Spleen (tissue), 13 donors: ENCODE results near the gene SEPTIN3. TPM values are rescaled to one million over a fixed set of nuclear protein-coding genes. Genes with fewer than 3 reads are reported as not detected.

Source experiments
- DNase-seq: peaks from one replicate; pipeline ENCODE4 v3.0.0-alpha.2; 2020
- H3K27ac ChIP-seq, 8 donors: fragments of 200-600 bp; sonication (generic) in 7 of 8; 1 replicate in 4 of 8; 2 replicates in 4 of 8; pipeline versions ENCODE4 v1.5.0 to v1.8.0; 2016 to 2021; ENCODE audit warnings: inconsistent platforms in 4 of 8, mild to moderate bottlenecking in 4 of 8, moderate library complexity in 1 of 8
- H3K27me3 ChIP-seq, 7 donors: fragments of 200-600 bp; sonication (generic) in 6 of 7; replicated peaks in 1 of 7; 1 replicate in 4 of 7; 2 replicates in 3 of 7; pipeline versions ENCODE4 v1.5.0 to v1.8.0; 2016 to 2021; ENCODE audit warnings: inconsistent platforms in 3 of 7, mild to moderate bottlenecking in 1 of 7
- H3K36me3 ChIP-seq, 6 donors: fragments of 200-600 bp; sonication (generic) in 5 of 6; 1 replicate in 4 of 6; 2 replicates in 2 of 6; pipeline versions ENCODE4 v1.5.0 to v1.8.0; 2016 to 2021; ENCODE audit warnings: inconsistent platforms in 2 of 6
- H3K4me1 ChIP-seq, 6 donors: fragments of 200-600 bp; sonication (generic) in 5 of 6; 1 replicate in 3 of 6; 2 replicates in 3 of 6; pipeline versions ENCODE4 v1.5.0 to v1.8.0; 2016 to 2021; ENCODE audit warnings: inconsistent platforms in 3 of 6
- H3K4me3 ChIP-seq, 8 donors: fragments of 200-600 bp; sonication (generic) in 7 of 8; 1 replicate in 4 of 8; 2 replicates in 4 of 8; pipeline versions ENCODE4 v1.5.0 to v1.8.0; 2016 to 2021; ENCODE audit warnings: inconsistent platforms in 4 of 8, mild to moderate bottlenecking in 4 of 8, moderate library complexity in 2 of 8
- H3K9me3 ChIP-seq, 8 donors: fragments of 200-600 bp; sonication (generic) in 7 of 8; 1 replicate in 4 of 8; 2 replicates in 4 of 8; pipeline versions ENCODE4 v1.5.0 to v1.8.0; 2016 to 2021; ENCODE audit warnings: inconsistent platforms in 4 of 8
- POLR2A ChIP-seq, 3 donors: fragments of 450-650 bp; IDR thresholded peaks; one replicate each; pipeline ENCODE4 v1.5.1; 2017; ENCODE audit warnings: antibody characterized with exemption in 3 of 3, mild to moderate bottlenecking in 1 of 3
- POLR2AphosphoS5 ChIP-seq, 3 donors: sonication (generic); formaldehyde crosslinking; IDR thresholded peaks; one replicate each; pipeline ENCODE4 v1.5.1; 2017; ENCODE audit warnings: antibody characterized with exemption in 3 of 3
- WGBS, 5 donors: extraction: QIAGEN DNeasy Blood & Tissue Kit in 3 of 5; methylation state at CpG; one replicate each; pipeline versions ENCODE4 v1.1.5 to v1.1.7; 2013 to 2018; 5-methylcytosine and 5-hydroxymethylcytosine counted together
- intact Hi-C: fragments of 100-400 bp; cut with DNase I; formaldehyde crosslinking; loops from one replicate; pipeline ENCODE4 v1.15.0; 2023; ENCODE audit warnings: low total_unique reads
- long read RNA-seq, 2 donors: transcript quantifications; one replicate each; lab custom pipeline, GENCODE V29; 2026
- polyA plus RNA-seq, 3 donors: library from polyadenylated mRNA; stranded (reverse); fragments of 200-250 nt; gene quantifications; one replicate each; pipeline ENCODE4 v1.2.1, GENCODE V29; 2013
- total RNA-seq, 7 donors: library from RNA; depleted of rRNA in 3 of 7; stranded (reverse); fragments of >200 nt in 3 of 7; fragmentation: NEBNext Ultra II Directional in 4 of 7; extraction: Animal tissue kit (Norgen Biotek cat#: 25700) in 4 of 7; gene quantifications; one replicate each; pipeline versions ENCODE4 v1.1.0 to v1.2.1, GENCODE V29; 2016 to 2021
- TF ChIP-seq, protein P1 (sequence below), 11 experiments: fragments of 200-600 bp in 7 of 11; fragments of 450-650 bp in 4 of 11; sonication (generic) in 4 of 11; IDR thresholded peaks in 8 of 11; conservative IDR thresholded peaks in 3 of 11; 1 replicate in 7 of 11; 2 replicates in 4 of 11; pipeline versions ENCODE4 v1.4.0 to v1.8.0; 2016 to 2021; ENCODE audit warnings: antibody characterized with exemption in 11 of 11, inconsistent platforms in 4 of 11, mild to moderate bottlenecking in 1 of 11
- donor health status: healthy with polysubstance abuse.
- donor health status: DM: no; HTN: no; CAD: no; lungs with moderate emphysema.
- donor health status: DM: no; HTN: no; CAD: no.
- donor health status: Bipolar disorder and iron deficiency.
- donor health status: healthy.
- donor health status: DM: no; HTN: no; CAD: no.
- donor health status: DM: yes; HTN: yes; CAD: no.

SEPTIN3 gene
- total RNA-seq: 1 to 10 TPM in 1 of 7 donors, under 1 TPM in 6; 0.17 to 1.0 (median 0.26) TPM
- polyA plus RNA-seq: under 1 TPM; 0.07 to 0.16 (median 0.09) TPM
- long read RNA-seq, donor 1: 0 reads
- long read RNA-seq, donor 2: 0 reads

DNA sequence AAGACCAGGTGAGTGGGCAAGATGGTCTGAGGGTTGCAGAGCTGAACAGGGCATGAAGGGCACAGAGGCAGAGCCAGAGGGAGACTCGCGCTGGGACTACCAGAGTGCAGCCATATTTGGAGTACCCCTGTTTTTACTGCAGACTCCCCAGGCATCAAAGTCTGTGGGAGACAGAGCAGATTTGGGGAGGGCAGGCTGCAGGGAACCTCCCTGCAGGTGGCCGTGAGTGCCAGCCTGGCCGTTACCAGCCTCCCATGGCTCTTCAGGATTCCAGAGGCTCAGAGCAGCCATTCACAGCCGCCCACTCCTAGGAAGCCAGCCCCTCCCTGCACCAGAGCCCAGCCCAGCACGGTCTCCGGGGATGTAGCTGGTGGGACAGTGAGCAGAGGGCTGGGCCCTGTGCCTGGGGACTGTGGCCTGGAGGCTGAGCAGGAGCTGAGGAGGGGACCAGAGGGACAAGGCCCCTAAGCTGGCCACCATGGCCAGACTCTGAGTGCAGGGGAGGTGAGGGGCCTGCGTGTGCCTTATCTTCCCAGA, at the start of gene SEPTIN3:
SEPTIN3 (plus strand) TSS at position 334 of the 537 bp plus-strand sequence. CDS start 2,050 bp downstream, outside the sequence.
- intact Hi-C loops: no loop called here
- Histone ChIP-seq H3K36me3 (no peaks in the 10 kb centered on the region), H3K27me3 (peaks cover 0 to 33% (median 7%) of the 10 kb centered on the region in 7 donors), H3K9me3 (no peaks in the 10 kb centered on the region), H3K27ac (no peak within 1 kb of the TSS), H3K4me3 (no peak within 1 kb of the TSS), H3K4me1 (no peaks in the 10 kb centered on the region)
- DNase-seq: no peak
- no peak for TF ChIP-seq POLR2A (IDR thresholded peaks at IDR 0.05)
- TF ChIP-seq, protein P1, sequence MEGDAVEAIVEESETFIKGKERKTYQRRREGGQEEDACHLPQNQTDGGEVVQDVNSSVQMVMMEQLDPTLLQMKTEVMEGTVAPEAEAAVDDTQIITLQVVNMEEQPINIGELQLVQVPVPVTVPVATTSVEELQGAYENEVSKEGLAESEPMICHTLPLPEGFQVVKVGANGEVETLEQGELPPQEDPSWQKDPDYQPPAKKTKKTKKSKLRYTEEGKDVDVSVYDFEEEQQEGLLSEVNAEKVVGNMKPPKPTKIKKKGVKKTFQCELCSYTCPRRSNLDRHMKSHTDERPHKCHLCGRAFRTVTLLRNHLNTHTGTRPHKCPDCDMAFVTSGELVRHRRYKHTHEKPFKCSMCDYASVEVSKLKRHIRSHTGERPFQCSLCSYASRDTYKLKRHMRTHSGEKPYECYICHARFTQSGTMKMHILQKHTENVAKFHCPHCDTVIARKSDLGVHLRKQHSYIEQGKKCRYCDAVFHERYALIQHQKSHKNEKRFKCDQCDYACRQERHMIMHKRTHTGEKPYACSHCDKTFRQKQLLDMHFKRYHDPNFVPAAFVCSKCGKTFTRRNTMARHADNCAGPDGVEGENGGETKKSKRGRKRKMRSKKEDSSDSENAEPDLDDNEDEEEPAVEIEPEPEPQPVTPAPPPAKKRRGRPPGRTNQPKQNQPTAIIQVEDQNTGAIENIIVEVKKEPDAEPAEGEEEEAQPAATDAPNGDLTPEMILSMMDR (IDR thresholded peaks at IDR 0.05 in 8 of 11, conservative IDR thresholded peaks at IDR 0.05 in 3 of 11): no peak
- TF ChIP-seq POLR2AphosphoS5 (IDR thresholded peaks at IDR 0.05): no peak
- WGBS, 5 donors: 78 to 89% (median 87%) methylated on average over 2 to 8 of the region's 8 CpGs

DNA sequence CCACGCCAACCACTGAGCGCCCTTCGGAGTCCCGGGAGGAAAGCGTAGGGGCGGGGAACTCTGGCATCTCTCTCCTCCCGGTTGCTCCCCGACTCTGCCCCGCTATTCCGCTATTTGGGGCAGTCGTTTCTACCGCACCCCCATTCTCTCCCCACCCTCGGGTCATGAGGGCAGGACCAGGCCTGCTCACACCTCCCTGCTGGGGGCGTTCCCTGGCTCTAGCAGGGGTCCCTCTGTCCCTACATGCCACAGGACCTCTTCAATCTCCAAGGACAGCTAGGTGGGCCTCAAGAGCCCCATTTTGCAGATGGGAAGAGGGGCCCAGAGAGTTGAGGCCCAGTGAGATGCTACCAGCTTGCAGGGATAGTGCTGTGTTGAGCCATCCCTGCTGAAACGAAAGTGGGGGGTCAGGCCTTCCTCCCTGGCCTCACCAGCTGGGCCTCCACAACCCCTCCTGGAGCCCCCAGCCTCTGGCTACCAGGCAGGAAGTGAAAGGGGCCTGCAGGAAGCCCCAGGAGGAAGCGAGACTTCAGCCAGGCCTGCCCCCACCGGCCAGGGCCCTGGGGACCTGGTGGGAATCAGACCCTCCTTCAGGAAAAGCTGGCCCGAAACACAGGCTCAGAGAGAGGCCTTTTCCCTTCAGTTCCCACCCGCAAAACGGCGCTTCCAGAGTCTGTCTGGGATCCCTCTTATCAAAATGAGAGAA, 48.8 kb upstream of the SEPTIN3 start:
- no peaks in the 10 kb centered on the region for H3K9me3 ChIP-seq
- TF ChIP-seq POLR2AphosphoS5 (IDR thresholded peaks at IDR 0.05) (peak; percentile 70 to 75 (median 75)), POLR2A (IDR thresholded peaks at IDR 0.05) (no peak)
- peak; percentile 90 for DNase-seq
- peak overlapping the region in 6 of 8 donors; percentile 41 to 70 (median 46) for H3K4me3 ChIP-seq
- H3K27ac ChIP-seq: peak overlapping the region; percentile 63 to 99 (median 90)
- peaks cover 0 to 65% (median 18%) of the 10 kb centered on the region in 7 donors for H3K27me3 ChIP-seq
- peaks cover 0 to 15% (median 0%) of the 10 kb centered on the region in 6 donors for H3K36me3 ChIP-seq
- intact Hi-C loops: no loop called here
- H3K4me1 ChIP-seq: peaks cover 22 to 98% (median 74%) of the 10 kb centered on the region in 6 donors
- WGBS, 5 donors: 29 to 43% (median 36%) methylated on average over 11 to 21 of the region's 21 CpGs

DNA sequence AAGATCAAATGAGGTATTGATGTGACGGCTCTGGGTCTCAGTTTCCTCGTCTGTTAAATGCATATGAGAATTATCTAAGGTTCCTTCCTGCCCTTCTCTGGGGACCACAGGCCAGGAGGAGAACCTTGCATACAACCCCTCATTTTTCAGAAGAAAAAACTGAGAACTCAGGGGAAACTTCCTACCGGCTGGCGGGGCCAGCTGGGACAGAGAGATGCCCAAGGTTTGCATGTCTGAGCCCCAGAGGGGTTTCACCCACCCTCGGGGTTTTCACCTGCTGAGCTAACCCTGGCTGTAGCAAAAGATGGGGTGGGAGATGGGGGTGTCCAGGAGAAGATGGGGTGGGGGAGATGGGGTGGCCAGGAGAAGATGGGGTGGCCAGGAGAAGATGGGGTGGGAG, 46.9 kb upstream of the SEPTIN3 start:
- Histone ChIP-seq H3K27me3 (peaks cover 0 to 65% (median 20%) of the 10 kb centered on the region in 7 donors), H3K4me3 (peak overlapping the region in 1 of 8 donors; percentile 84), H3K9me3 (no peaks in the 10 kb centered on the region), H3K4me1 (peaks cover 19 to 100% (median 84%) of the 10 kb centered on the region in 6 donors), H3K36me3 (peaks cover 0 to 15% (median 0%) of the 10 kb centered on the region in 6 donors), H3K27ac (peak overlapping the region in 6 of 8 donors; percentile 23 to 99 (median 92))
- TF ChIP-seq POLR2AphosphoS5 (IDR thresholded peaks at IDR 0.05) (no peak), POLR2A (IDR thresholded peaks at IDR 0.05) (no peak)
- TF ChIP-seq, protein P1 (IDR thresholded peaks at IDR 0.05 in 8 of 11, conservative IDR thresholded peaks at IDR 0.05 in 3 of 11): no peak
- intact Hi-C loops: no loop called here
- WGBS, 5 donors: 62 to 74% (median 70%) methylated on average over 5 of the region's 5 CpGs
- DNase-seq: peak; percentile 64

- WGBS, 5 donors: 82 to 98% (median 86%) methylated on average over 4 of the region's 4 CpGs
- H3K4me1 ChIP-seq: peaks cover 15 to 100% (median 84%) of the 10 kb centered on the region in 6 donors
- H3K27ac ChIP-seq: peak overlapping the region in 5 of 8 donors; percentile 91 to 99 (median 93)
- H3K4me3 ChIP-seq: peak overlapping the region in 4 of 8 donors; percentile 5 to 84 (median 12)
- intact Hi-C loops: no loop called here
- H3K36me3 ChIP-seq: peaks cover 0 to 15% (median 0%) of the 10 kb centered on the region in 6 donors
- no peaks in the 10 kb centered on the region for H3K9me3 ChIP-seq
- no peak for TF ChIP-seq POLR2A (IDR thresholded peaks at IDR 0.05)
- TF ChIP-seq POLR2AphosphoS5 (IDR thresholded peaks at IDR 0.05): peak in 2 of 3 donors; percentile 42 to 68
- TF ChIP-seq, protein P1 (IDR thresholded peaks at IDR 0.05 in 8 of 11, conservative IDR thresholded peaks at IDR 0.05 in 3 of 11): no peak
- H3K27me3 ChIP-seq: peaks cover 0 to 59% (median 20%) of the 10 kb centered on the region in 7 donors
- no peak for DNase-seq
These were observed 46.2 kb upstream of the SEPTIN3 start for GRCh38 chr22:41922940-41923594.
